NB4 (cell line): Measurements from ENCODE around the gene OSCAR.
A peak's percentile ranks its signal among the peaks of the same experiment; 100 is the strongest.

ENCODE experiments used
- DNase-seq: peaks from one replicate; pipeline ENCODE4 v3.0.0; 2010; ENCODE audit warnings: low read depth
- H3K4me3 ChIP-seq: one replicate; pipeline ENCODE4 v1.5.1; 2011; ENCODE audit warnings: mild to moderate bottlenecking, low read depth, low read length, moderate library complexity
- MYC ChIP-seq: IDR thresholded peaks from 2 replicates; pipeline ENCODE4 v1.6.1; 2011; ENCODE audit warnings: low read depth, low read length
- POLR2A ChIP-seq: IDR thresholded peaks from 2 replicates; pipeline ENCODE4 v1.6.1; 2011; ENCODE audit warnings: mild to moderate bottlenecking; ENCODE audit not compliant: insufficient read length; ENCODE audit errors: extremely low read depth
- TF ChIP-seq, protein P1 (sequence below): IDR thresholded peaks from 2 replicates; pipeline ENCODE4 v1.6.1; 2011; ENCODE audit warnings: low read depth, low read length
- TF ChIP-seq, protein P2 (sequence below): IDR thresholded peaks from one replicate; pipeline ENCODE4 v1.5.1; 2012; ENCODE audit warnings: low read depth, low read length

OSCAR gene

DNA sequence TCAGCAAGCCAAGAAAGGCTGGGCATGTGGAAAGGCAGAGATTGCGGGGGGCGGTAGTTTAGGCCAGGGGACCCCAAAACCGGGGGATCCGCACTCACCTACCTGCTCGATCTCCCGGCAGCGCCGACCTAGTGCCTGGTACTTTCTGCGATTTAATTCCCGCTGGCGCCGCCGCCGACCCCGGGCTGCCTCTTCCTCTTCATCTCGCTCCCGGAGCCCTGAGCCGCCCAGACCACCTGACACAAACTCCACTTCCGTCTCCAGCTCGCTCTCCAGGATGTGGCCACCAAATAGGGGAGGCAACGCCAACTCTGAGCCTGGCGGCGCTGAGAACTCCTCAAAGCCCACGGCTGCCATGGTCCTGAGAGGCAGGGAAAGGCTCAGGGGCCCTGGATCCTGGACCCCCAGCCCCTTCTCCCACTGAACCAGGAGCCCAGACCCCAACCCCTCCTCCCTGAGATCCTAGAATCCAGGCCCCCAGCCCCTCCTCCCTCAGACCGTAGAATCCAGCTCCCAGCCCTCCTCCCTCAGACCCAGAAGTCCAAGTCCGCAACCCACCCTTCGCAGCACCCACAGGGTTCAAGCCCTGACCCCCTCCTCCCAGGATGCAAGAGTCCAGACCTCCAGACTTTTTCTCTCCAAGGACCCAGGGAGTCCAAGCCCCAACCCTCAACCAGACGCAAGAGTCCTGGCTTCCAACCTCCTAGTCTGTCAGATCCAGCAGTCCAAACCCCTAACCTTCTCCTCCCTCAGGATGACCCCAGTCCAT lies 13.9 kb upstream of the OSCAR start:
- peak overlapping the region; percentile 99 for H3K4me3 ChIP-seq
- TF ChIP-seq, protein P1, sequence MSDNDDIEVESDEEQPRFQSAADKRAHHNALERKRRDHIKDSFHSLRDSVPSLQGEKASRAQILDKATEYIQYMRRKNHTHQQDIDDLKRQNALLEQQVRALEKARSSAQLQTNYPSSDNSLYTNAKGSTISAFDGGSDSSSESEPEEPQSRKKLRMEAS, result peak; percentile 25; the same call in 1 of the 2 replicates
- TF ChIP-seq, protein P2, sequence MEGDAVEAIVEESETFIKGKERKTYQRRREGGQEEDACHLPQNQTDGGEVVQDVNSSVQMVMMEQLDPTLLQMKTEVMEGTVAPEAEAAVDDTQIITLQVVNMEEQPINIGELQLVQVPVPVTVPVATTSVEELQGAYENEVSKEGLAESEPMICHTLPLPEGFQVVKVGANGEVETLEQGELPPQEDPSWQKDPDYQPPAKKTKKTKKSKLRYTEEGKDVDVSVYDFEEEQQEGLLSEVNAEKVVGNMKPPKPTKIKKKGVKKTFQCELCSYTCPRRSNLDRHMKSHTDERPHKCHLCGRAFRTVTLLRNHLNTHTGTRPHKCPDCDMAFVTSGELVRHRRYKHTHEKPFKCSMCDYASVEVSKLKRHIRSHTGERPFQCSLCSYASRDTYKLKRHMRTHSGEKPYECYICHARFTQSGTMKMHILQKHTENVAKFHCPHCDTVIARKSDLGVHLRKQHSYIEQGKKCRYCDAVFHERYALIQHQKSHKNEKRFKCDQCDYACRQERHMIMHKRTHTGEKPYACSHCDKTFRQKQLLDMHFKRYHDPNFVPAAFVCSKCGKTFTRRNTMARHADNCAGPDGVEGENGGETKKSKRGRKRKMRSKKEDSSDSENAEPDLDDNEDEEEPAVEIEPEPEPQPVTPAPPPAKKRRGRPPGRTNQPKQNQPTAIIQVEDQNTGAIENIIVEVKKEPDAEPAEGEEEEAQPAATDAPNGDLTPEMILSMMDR, result no peak
- TF ChIP-seq POLR2A, result peak; percentile 33
- peak; percentile 76 for DNase-seq

DNA sequence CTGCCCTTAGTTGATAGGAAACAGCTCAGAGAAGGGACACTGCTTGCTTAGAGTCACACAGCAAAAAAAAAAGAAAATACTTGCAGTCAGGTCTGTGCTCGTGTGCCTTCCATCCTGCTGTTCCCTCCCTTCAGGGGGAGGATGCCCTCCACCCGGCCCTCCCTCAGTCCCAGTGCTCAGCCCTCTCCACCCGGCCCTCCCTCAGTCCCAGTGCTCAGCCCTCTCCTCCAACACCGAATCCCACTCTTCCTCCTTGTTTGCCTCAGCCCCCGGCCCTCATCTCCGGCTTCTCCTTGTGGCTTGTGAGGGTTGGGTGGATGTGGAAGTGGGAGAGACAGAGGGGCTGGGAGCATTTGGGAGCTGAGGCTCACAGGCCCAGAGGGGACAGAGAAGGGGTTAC lies 9.0 kb upstream of the OSCAR start:
- TF ChIP-seq, protein P2, result no peak
- TF ChIP-seq, protein P1, result no peak
- no peak overlapping the region for H3K4me3 ChIP-seq
- no peak for DNase-seq

DNA sequence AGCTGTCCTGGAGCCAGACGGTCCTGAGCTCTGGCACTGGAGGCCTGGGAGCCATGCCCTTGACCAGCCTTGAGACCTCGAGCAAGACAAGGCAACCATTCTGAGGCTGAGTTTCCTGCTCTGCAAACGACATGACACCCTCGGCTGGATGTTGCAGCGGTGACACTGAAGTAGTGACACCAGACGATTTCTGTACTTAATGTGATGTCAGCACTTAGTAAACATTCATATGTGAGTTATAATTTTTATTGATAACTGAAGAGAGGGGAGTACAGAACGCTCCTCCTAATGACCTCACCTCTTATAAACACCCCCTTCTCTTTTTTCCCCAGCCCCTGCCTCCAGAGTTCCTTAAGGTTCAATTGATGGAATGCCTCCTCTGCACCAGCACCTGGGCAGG lies 7.9 kb upstream of the OSCAR start:
- no peak overlapping the region for H3K4me3 ChIP-seq
- no peak for DNase-seq
- no peak for TF ChIP-seq POLR2A
- TF ChIP-seq, protein P2, result no peak
- TF ChIP-seq, protein P1, result no peak
- no peak for TF ChIP-seq MYC

DNA sequence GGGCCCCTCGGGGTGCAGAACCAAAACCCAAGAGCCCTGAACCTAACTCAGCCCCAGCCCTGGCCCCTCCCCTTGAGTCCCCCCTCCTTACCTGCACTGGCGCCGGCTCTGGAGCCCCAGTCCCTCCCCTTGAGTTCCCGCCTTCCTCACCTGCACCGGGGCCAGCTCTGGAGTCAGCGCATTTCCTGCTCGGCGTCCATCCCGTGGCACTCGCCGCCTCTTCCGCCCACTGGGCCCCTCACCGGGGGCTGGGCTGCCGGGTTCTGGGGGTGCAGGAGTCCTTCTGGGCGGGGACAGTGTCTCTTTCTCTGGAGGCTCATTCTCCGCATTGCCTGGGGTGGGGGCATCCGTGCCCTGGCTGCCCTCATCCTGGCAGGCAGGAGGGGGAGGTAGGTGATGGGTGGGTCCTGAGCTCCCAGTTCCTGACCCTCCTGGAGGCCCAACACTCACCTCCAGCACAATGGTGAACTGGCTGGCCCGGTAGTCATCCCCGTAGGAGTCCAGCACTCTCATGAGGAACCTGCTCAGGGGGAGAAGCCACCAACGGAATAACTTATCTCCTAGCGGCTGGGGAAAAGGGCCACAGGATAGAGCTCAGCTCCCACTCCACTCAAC lies 7.4 kb upstream of the OSCAR start:
- DNase-seq, result no peak
- no peak overlapping the region for H3K4me3 ChIP-seq
- TF ChIP-seq, protein P1, result no peak
- TF ChIP-seq, protein P2, result no peak

DNA sequence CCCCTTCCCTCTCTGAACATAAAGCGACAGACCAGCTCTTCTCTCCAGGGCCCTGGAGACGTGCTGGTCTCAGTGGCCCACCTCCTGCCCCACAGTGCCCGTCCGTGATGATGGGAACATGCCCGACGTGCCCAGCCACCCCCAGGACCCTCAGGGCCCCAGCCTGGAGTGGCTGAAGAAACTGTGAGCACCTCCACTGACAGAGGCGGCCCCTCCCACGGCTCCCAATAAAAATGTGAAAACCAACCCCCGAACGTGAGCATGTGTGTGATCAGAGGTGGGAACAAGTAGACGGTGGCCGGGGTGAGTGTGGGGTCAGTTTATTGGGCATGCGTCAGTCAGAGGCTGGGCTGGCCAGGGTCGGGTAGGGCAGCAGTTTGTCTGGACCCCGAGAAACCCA lies 6.1 kb upstream of the OSCAR start:
- no peak for TF ChIP-seq POLR2A
- no peak for TF ChIP-seq MYC
- TF ChIP-seq, protein P1, result no peak
- TF ChIP-seq, protein P2, result no peak
- DNase-seq, result no peak
- H3K4me3 ChIP-seq, result no peak overlapping the region
